HCT116 (cell line): ENCODE results near the gene SDK2. TPM values are rescaled to one million over a fixed set of nuclear protein-coding genes. Genes with fewer than 3 reads are reported as not detected.

Experiments used
- ATAC-seq: fragments of 200-7000 bp; cut with Tn5 transposase; 2 replicates; pipeline ENCODE4 v1.9.1; 2020; ENCODE audit warnings: mild to moderate bottlenecking, moderate library complexity
- BruUV-seq: library from RNA; stranded (reverse); fragments of 400-500 nt; replicated peaks from 2 replicates; lab custom pipeline; 2021; lab: Mats Ljungman, UMichigan
- CTCF ChIA-PET: fragments of 300-600 bp; sonication (Branson Sonifier 250); formaldehyde crosslinking; loops from one replicate; lab custom pipeline; 2021; ENCODE audit warnings: antibody characterized with exemption; lab: Charles Lee
- POLR2A ChIA-PET: fragments of 300-600, 350-600 bp; sonication (Branson Sonifier 250); formaldehyde crosslinking; loops from one replicate; lab custom pipeline; 2021; ENCODE audit warnings: antibody characterized with exemption; lab: Charles Lee
- RAD21 ChIA-PET, 2 experiments: fragments of 300-600 bp; sonication (Branson Sonifier 250); formaldehyde crosslinking; loops; one replicate each; lab custom pipeline; 2023; ENCODE audit warnings: low total read pairs in 2 of 2; ENCODE audit not compliant: uncharacterized antibody in 2 of 2, unreplicated experiment in 2 of 2, low non-redundant PET in 1 of 2; lab: Charles Lee
- DNase-seq: peaks from one replicate; pipeline ENCODE4 v3.0.0-alpha.2; 2010; ENCODE audit warnings: low read depth, low spot score
- H2AFZ ChIP-seq: fragments of 200-600 bp; shearing (Covaris generic), sonication (generic); 2 replicates; pipeline ENCODE4 v1.6.1; 2017; ENCODE audit warnings: low read depth, mixed run types, mixed read lengths, antibody characterized with exemption, low read length; ENCODE audit not compliant: poor library complexity, severe bottlenecking
- H3K27ac ChIP-seq: 2 replicates; pipeline ENCODE4 v1.5.1; 2012; ENCODE audit warnings: low read depth, low read length
- H3K27me3 ChIP-seq: fragments of 200-600 bp; sonication (generic); 2 replicates; pipeline ENCODE4 v1.6.1; 2016; ENCODE audit warnings: mixed run types, low read length, mixed read lengths; ENCODE audit not compliant: insufficient read depth
- H3K36me3 ChIP-seq, 2 experiments: fragments of 200-500 bp in 1 of 2; fragments of 200-600 bp in 1 of 2; sonication (Bioruptor generic) in 1 of 2; sonication (generic) in 1 of 2; 2 replicates each; pipeline versions ENCODE4 v1.5.1 to v1.6.1; 2014 to 2016; ENCODE audit warnings: low read length in 2 of 2, inconsistent platforms in 1 of 2, mixed read lengths in 1 of 2, mixed run types in 1 of 2; ENCODE audit not compliant: insufficient read depth in 2 of 2, control insufficient read depth in 1 of 2
- H3K4me1 ChIP-seq, 2 experiments: fragments of 200-600 bp in 1 of 2; sonication (generic) in 1 of 2; 2 replicates each; pipeline versions ENCODE4 v1.5.1 to v1.6.1; 2012 to 2017; ENCODE audit warnings: low read length in 2 of 2, inconsistent platforms in 1 of 2, mild to moderate bottlenecking in 1 of 2, mixed read lengths in 1 of 2, mixed run types in 1 of 2, moderate library complexity in 1 of 2; ENCODE audit not compliant: insufficient read depth in 2 of 2, control insufficient read depth in 1 of 2
- H3K4me2 ChIP-seq: fragments of 200-600 bp; sonication (generic); 2 replicates; pipeline ENCODE4 v1.6.1; 2017; ENCODE audit warnings: mixed run types, low read length, mixed read lengths
- H3K4me3 ChIP-seq, 2 experiments: fragments of 200-600 bp in 1 of 2; sonication (generic) in 1 of 2; replicated peaks in 1 of 2; 2 replicates each; pipeline ENCODE4 v1.5.1; 2011 to 2016; ENCODE audit warnings: low read length in 2 of 2, control low read depth in 1 of 2, low read depth in 1 of 2, mild to moderate bottlenecking in 1 of 2, mixed read lengths in 1 of 2, mixed run types in 1 of 2
- H3K79me2 ChIP-seq: fragments of 200-600 bp; sonication (generic); 2 replicates; pipeline ENCODE4 v1.6.1; 2017; ENCODE audit warnings: mild to moderate bottlenecking, mixed run types, low read length, moderate library complexity, mixed read lengths; ENCODE audit not compliant: insufficient read depth
- H3K9ac ChIP-seq: fragments of 200-600 bp; sonication (generic); 2 replicates; pipeline ENCODE4 v1.6.1; 2016; ENCODE audit warnings: low read length, mixed read lengths
- H3K9me2 ChIP-seq: fragments of 200-600 bp; sonication (generic), shearing (Covaris generic); 2 replicates; pipeline ENCODE4 v1.6.1; 2017; ENCODE audit warnings: mixed run types, mild to moderate bottlenecking, moderate library complexity; ENCODE audit not compliant: insufficient read depth
- H3K9me3 ChIP-seq, 2 experiments: fragments of 200-500 bp in 1 of 2; fragments of 200-600 bp in 1 of 2; sonication (Bioruptor generic) in 1 of 2; sonication (generic) in 1 of 2; 2 replicates each; pipeline ENCODE4 v1.6.1; 2014 to 2017; ENCODE audit warnings: low read length in 2 of 2, mixed read lengths in 2 of 2, inconsistent platforms in 1 of 2, low read depth in 1 of 2, mild to moderate bottlenecking in 1 of 2, mixed run types in 1 of 2, moderate library complexity in 1 of 2; ENCODE audit not compliant: control insufficient read depth in 1 of 2, insufficient read depth in 1 of 2
- H4K20me1 ChIP-seq: fragments of 200-600 bp; sonication (generic), shearing (Covaris generic); 2 replicates; pipeline ENCODE4 v1.6.1; 2017; ENCODE audit warnings: mixed run types, mild to moderate bottlenecking, moderate library complexity; ENCODE audit not compliant: insufficient read depth
- CBX3 ChIP-seq: IDR thresholded peaks from 2 replicates; pipeline ENCODE4 v1.6.1; 2012; ENCODE audit warnings: low read depth
- CEBPB ChIP-seq: IDR thresholded peaks from 2 replicates; pipeline ENCODE4 v1.6.1; 2012; ENCODE audit warnings: low read depth
- CTCF ChIP-seq, 3 experiments: fragments of 200-600 bp in 1 of 3; sonication (generic) in 1 of 3; IDR thresholded peaks in 2 of 3; conservative IDR thresholded peaks in 1 of 3; 2 replicates each; pipeline ENCODE4 v1.5.1; 2012 to 2017; ENCODE audit warnings: low read depth in 2 of 3, low read length in 2 of 3, antibody characterized with exemption in 1 of 3, borderline replicate concordance in 1 of 3, control low read depth in 1 of 3, mild to moderate bottlenecking in 1 of 3, mixed read lengths in 1 of 3, mixed run types in 1 of 3, moderate library complexity in 1 of 3; ENCODE audit not compliant: insufficient read depth in 1 of 3
- EZH2 ChIP-seq: fragments of 200-600 bp; sonication (generic); IDR thresholded peaks from 2 replicates; pipeline ENCODE4 v1.6.1; 2017; ENCODE audit warnings: antibody characterized with exemption, mixed run types
- EZH2phosphoT487 ChIP-seq: fragments of 200-600 bp; IDR thresholded peaks from 2 replicates; pipeline ENCODE4 v1.6.1; 2018; ENCODE audit warnings: antibody characterized with exemption, borderline replicate concordance
- JUND ChIP-seq: IDR thresholded peaks from 2 replicates; pipeline ENCODE4 v1.6.1; 2012
- MAX ChIP-seq: IDR thresholded peaks from 2 replicates; pipeline ENCODE4 v1.6.1; 2012
- POLR2A ChIP-seq: IDR thresholded peaks from 2 replicates; pipeline ENCODE4 v1.7.0; 2011; ENCODE audit warnings: borderline replicate concordance; ENCODE audit not compliant: insufficient read depth, insufficient read length; ENCODE audit errors: extremely low read depth
- POLR2AphosphoS5 ChIP-seq: IDR thresholded peaks from 2 replicates; pipeline ENCODE4 v1.6.1; 2011; ENCODE audit warnings: mild to moderate bottlenecking, low read depth, low read length, moderate library complexity
- SIN3A ChIP-seq: IDR thresholded peaks from 2 replicates; pipeline ENCODE4 v1.6.1; 2012; ENCODE audit warnings: low read depth
- TCF7L2 ChIP-seq: IDR thresholded peaks from 2 replicates; pipeline ENCODE4 v1.7.0; 2011; ENCODE audit warnings: borderline replicate concordance, inconsistent platforms; ENCODE audit not compliant: insufficient read depth, insufficient read length; ENCODE audit errors: extremely low read depth
- YY1 ChIP-seq: IDR thresholded peaks from 2 replicates; pipeline ENCODE4 v1.6.1; 2011; ENCODE audit warnings: low read length, low read depth, moderate library complexity, mild to moderate bottlenecking; ENCODE audit not compliant: insufficient replicate concordance; ENCODE audit errors: extremely low read depth
- ZBTB33 ChIP-seq: IDR thresholded peaks from 2 replicates; pipeline ENCODE4 v1.6.1; 2011; ENCODE audit warnings: mild to moderate bottlenecking, low read length, moderate library complexity; ENCODE audit not compliant: insufficient replicate concordance; ENCODE audit errors: extremely low read depth
- ZFX ChIP-seq: fragments of 450-650 bp; IDR thresholded peaks from 2 replicates; pipeline ENCODE4 v1.6.1; 2017
- intact Hi-C: fragments of 100-400 bp; cut with micrococcal nuclease; formaldehyde crosslinking; loops from 2 replicates; pipeline ENCODE4 v1.10.0; 2022
- total RNA-seq: library from RNA; stranded (reverse); gene quantifications from one replicate; pipeline ENCODE4 v1.2.1, GENCODE V29; 2021; ENCODE audit not compliant: unreplicated experiment
- TF ChIP-seq, protein P1 (sequence below): IDR thresholded peaks from 2 replicates; pipeline ENCODE4 v1.6.1; 2012

Gene SDK2
- total RNA-seq, 1 experiment from 2014 or later, result 0.10 TPM

- peaks cover 53% of the 10 kb centered on the region for H3K27me3 ChIP-seq
- BruUV-seq, result no TSS peak
- H3K4me2 ChIP-seq, result no peak overlapping the region
- H3K36me3 ChIP-seq, result no peaks in the 10 kb centered on the region
- no peak for TF ChIP-seq SIN3A
- H3K9me2 ChIP-seq, result no peaks in the 10 kb centered on the region
- no peak for DNase-seq
- H3K4me1 ChIP-seq, result no peaks in the 10 kb centered on the region
- no peak overlapping the region for H3K27ac ChIP-seq
- ATAC-seq, result no peak
- H3K4me3 ChIP-seq, result no peak overlapping the region
- no peak overlapping the region for H2AFZ ChIP-seq
- H3K79me2 ChIP-seq, result no peaks in the 10 kb centered on the region
- H3K9me3 ChIP-seq, result no peaks in the 10 kb centered on the region
- RAD21 ChIA-PET, result no interaction called here
- POLR2A ChIA-PET, result no interaction called here
- no peak overlapping the region for H3K9ac ChIP-seq
- H4K20me1 ChIP-seq, result no peaks in the 10 kb centered on the region
- CTCF ChIA-PET, result no interaction called here
- intact Hi-C loops, result no loop called here
Measured at GRCh38 chr17:73575470-73576221, 68.6 kb downstream of the SDK2 start.

DNA sequence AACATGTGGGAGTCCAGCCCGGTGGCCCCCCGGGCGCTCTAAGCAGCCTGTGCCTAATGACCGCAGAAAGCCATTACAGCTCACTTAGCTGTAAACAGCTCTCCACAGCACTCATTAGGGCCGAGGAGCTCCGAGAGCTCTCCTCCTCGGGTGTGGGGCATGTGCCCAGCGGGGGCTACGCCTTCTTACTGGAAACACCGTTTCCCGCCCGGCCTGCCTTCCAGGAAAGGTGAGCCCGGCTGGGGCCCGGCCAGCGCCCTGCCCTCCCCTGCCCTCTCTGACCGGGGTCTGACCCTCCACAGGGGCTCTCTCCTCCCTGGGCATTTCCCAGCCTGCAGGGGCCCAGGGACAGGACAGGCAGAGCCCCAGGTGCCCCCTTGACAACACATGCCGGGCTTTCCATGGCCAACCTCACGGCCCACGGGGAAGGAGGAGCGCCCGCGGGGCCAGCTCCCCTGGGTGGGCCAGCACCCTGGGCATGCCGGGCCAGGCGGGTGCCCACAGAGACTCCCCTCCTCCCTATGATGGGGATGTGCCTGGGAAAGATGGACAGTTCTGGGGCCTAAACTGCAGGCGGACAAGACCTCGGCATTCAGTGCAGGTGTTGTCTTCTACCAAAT lies 72.6 kb downstream of the SDK2 start:
- DNase-seq (no peak), ATAC-seq (no peak)
- Histone ChIP-seq H3K27me3 (peaks cover 32% of the 10 kb centered on the region; the same call in 1 of the 2 replicates), H2AFZ (no peak overlapping the region), H3K4me3 (no peak overlapping the region), H3K4me1 (no peaks in the 10 kb centered on the region), H4K20me1 (no peaks in the 10 kb centered on the region), H3K4me2 (no peak overlapping the region), H3K79me2 (no peaks in the 10 kb centered on the region), H3K9me3 (no peaks in the 10 kb centered on the region), H3K36me3 (no peaks in the 10 kb centered on the region), H3K27ac (no peak overlapping the region), H3K9ac (no peak overlapping the region), H3K9me2 (no peaks in the 10 kb centered on the region)
- intact Hi-C loops, result no loop called here
- ChIA-PET RAD21 (no interaction called here), CTCF (no interaction called here), POLR2A (no interaction called here)
- no TSS peak for BruUV-seq
- no peak for TF ChIP-seq ZFX
- TF ChIP-seq ZBTB33, result no peak
- TF ChIP-seq POLR2A, result no peak
- no peak for TF ChIP-seq EZH2phosphoT487
- TF ChIP-seq TCF7L2, result no peak
- TF ChIP-seq EZH2, result no peak
- no peak for TF ChIP-seq YY1
- no peak for TF ChIP-seq CTCF (IDR thresholded peaks at IDR 0.05 in 2 of 3, conservative IDR thresholded peaks at IDR 0.05 in 1 of 3; ENCODE audit: borderline replicate concordance in 1 of 3, insufficient read depth in 1 of 3, low read depth in 2 of 3, low read length in 2 of 3)
- TF ChIP-seq CEBPB, result no peak
- no peak for TF ChIP-seq MAX
- TF ChIP-seq CBX3, result no peak
- no peak for TF ChIP-seq POLR2AphosphoS5
- TF ChIP-seq JUND, result no peak
- no peak for TF ChIP-seq SIN3A
- TF ChIP-seq, protein P1, sequence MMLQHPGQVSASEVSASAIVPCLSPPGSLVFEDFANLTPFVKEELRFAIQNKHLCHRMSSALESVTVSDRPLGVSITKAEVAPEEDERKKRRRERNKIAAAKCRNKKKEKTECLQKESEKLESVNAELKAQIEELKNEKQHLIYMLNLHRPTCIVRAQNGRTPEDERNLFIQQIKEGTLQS, result no peak
